ENCODE data around the gene LHFPL5.

The LHFPL5 gene

DNA sequence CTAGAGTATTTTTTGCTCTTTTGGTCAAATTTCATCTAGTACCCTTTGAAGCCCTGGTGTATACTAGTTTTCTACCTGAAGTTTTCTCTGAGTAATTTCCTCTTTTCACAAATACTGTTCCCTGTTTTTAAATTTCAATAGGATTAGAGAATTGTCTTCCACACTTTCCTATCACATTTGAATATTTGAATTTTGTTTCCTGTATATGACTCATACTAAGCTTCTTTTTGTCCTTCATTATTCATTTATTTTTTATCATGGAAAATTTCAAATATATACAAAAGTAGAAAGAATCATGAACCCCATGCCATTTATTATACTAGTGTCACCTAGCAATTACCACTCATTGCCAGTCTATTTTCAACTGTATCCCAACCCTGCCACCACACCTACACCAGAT, 52.7 kb downstream of the LHFPL5 start:
- no peak for DNase-seq

DNA sequence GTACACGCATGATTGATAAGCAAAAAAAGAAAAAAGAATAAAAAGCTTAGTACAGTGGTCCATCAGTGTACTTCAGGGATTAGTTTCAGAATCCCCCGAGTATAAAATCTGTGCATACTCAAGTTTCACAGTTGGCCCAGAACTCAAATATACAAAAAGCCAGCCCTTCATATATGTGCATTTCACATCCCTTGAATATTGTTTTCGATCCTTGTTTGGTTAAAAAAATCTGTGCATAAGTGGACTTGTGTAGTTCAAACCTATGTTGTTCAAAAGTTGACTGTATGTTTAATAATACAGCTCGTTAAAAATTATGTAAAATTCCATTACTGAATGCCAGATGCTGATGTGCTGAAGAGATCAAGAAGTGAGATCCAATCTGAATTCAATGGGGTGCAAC, 54.2 kb downstream of the LHFPL5 start:
- no peak for DNase-seq

All from femur (tissue), 1 donor.